Activated CD8-positive, alpha-beta memory T cell treated with anti-CD3 and anti-CD28 coated beads for 4 hours (primary cell): ENCODE data around the gene PCDH1.
"Not testable (repeated sequence)": the region's sequence is repeated elsewhere in the genome, so short reads cannot be mapped to it uniquely, and the experiment has no call there.

Experiments
- DNase-seq, 2 donors: peaks; one replicate each; pipeline ENCODE4 v3.0.0-alpha.2; 2020; ENCODE audit warnings: low read depth in 2 of 2

The PCDH1 gene

GRCh38 chr5:141834331-141834730, 43.9 kb downstream of the PCDH1 start:
- no peak for DNase-seq

DNA sequence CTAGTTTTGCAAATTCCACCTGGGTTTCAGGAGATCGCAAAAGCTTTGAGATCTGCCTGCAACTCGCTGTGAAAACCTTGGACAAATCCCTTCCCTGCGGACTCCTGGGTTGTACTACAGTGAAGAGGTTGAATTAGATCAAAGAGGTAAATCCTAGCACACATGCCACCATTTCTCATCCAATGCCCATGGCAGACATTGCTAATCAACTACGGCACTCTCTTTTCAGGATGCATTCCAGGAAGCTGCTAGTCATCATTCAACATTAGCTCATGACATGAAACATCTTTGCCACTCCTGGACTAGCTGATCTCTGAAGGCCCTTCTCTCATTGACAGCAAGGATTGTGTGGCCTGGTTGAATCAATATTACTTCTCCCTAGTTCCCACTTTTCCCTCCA, 46.1 kb downstream of the PCDH1 start:
- DNase-seq, result no peak

GRCh38 chr5:141828162-141828561, 50.0 kb downstream of the PCDH1 start:
- DNase-seq, result no peak

DNA sequence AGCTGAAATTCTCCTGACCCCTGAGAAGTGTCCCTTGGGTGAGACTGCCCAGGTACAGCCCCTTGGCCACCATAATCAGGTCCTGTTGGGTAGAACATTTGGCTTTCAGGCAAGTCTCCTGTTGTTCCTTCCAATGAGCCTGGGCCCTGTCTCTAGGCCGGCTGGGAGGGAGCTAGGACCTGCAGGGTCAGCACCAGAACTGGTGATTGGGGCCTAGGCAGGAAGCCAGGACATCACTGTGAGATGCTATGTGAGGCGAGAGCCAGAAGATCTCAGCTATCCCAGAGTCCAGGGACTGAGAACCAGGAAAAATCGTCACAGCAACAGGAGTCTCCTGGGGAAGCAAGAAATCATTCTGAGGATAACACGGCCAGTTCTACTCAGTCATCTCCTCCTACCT, 51.5 kb downstream of the PCDH1 start:
- DNase-seq, result no peak

GRCh38 chr5:141825791-141826560, 52.2 kb downstream of the PCDH1 start:
- no peak for DNase-seq

- DNase-seq, result no peak
These were observed 53.0 kb downstream of the PCDH1 start for GRCh38 chr5:141825241-141825671.

DNA sequence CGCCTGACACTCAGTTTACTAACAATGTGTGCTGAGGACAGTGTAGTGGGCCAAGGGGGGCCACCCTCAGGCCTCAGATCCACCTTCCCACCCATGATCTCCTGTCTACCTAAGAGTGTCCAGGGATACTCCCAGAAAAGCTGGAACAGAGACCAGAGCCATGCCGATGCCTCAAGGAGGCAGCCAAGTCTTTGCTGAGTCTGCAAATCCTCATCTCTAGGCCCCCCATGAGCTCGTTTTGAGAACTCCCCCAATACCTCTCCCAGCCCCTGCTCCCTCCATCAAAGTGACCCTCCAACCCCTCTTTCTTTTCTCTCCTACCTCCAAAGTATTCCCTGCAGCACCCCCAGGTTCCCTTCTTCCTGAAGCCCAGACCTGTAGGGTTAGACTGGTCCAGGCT, 53.5 kb downstream of the PCDH1 start:
- no peak for DNase-seq

DNA sequence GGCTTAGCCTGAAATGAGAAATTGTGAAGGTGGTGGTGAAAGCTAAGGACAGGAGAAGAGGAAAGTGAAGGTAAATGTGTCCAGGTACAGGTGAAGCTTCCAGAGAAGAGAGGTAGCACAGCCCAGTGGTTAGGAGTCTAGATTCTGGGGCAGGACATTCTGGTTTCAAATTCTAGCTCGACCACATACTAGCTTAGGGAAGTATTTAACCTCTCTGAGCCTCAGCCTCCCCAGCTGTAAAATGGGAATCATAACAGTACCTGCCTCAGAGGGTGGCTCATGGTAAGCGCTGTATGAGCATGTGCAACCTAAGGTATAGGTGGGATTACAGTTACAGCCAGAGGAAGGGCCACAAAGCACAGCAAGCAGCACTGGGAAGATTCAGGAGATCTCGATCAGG, 55.2 kb downstream of the PCDH1 start:
- no peak for DNase-seq

DNA sequence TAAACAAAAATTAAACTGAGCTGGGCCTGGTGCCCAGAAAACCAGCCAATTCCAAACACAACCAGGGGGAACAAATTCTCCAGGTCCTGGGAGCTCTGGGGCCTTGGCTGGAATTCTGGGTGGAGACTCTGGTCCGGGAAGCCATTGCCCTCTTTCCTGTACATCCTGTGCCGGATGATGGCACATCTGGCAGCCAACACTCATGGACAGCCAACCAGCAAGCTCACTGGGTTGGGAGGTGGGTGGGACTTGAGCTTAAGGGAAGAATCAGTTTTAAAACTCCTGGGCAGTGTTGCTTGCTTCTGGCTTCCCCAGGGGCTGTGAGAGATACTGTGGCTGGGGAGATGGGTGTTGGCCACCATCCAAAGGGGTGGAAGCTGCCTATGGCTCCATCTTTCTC, 56.1 kb downstream of the PCDH1 start:
- no peak for DNase-seq

GRCh38 chr5:141821430-141821925, 56.7 kb downstream of the PCDH1 start:
- DNase-seq, result no peak

GRCh38 chr5:141820686-141821085, 57.5 kb downstream of the PCDH1 start:
- not testable (repeated sequence) for DNase-seq

DNA sequence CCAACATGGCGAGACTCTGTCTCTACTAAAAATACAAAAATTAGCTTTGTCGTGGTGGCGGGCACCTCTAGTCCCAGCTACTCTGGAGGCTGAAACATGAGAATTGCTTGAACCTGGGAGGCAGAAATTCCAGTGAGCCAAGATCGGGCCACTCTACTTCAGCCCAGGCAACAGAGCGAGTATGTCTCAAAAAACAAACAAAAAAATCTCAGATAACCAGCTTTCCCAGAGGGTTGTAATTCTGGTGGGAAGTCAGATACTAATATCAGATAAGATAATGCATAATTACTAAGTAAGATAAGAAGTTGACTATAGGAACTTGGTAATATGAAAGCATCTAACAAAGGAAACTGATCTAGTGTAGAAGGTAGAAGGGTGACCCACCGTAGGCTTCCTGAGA, 60.6 kb downstream of the PCDH1 start:
- no peak for DNase-seq

GRCh38 chr5:141816598-141817399, 61.4 kb downstream of the PCDH1 start:
- DNase-seq, result no peak

DNA sequence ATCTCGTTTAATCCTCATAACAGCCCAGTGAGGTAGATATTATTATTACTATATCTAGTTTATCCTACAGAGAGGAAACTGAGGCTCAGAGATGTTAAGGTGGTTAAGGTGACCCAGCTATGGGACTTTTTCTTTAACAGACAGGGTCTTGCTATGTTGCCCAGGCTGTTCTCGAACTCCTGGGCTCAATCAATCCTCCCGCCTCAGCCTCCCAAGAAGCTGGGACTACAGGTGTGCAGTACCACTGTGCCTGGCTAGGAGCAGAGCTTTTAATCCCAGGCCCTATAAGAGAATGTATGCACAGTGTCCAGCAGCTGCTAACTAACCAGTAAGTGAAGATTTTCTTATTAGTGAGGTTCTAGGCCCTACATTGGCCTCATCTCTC, 62.4 kb downstream of the PCDH1 start:
- DNase-seq, result no peak

DNA sequence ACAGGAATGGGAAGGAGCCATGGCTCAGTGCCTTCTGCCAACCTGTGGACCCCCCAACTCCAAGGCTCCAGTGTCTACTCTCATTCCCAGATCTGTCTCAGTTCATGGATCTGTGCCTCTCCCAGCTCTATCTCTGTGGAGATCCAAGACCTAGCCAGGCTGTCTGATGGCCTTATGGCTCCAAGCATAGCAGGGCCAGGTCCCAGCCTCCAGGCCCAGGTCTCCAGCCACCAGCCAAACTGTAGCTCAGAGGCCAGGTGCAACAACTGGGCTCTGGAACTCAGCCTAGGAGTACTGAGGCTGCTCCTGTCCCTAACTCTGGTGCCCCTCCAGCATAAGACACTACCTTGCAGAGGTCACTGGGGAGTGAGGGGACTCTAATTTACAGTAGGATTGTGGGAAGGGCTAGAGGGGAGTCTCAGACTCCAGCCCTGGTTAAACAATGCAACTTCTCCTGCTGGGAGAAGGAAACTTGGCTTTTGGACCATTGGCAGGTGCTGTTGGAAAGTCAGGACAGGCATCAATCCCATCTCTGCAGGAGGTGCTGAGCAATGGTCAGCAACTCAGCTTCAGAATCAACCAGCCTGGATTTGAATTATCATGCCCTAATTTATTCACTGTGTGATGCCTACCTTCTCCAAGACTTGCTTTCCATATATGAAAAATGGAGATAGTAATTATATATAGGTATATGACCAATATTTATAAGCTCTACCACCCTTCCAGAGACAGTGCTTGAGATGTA, 63.0 kb downstream of the PCDH1 start:
- DNase-seq, result no peak

GRCh38 chr5:141814064-141814964, 63.9 kb downstream of the PCDH1 start:
- peak in 1 of 2 donors; percentile 4 for DNase-seq

DNA sequence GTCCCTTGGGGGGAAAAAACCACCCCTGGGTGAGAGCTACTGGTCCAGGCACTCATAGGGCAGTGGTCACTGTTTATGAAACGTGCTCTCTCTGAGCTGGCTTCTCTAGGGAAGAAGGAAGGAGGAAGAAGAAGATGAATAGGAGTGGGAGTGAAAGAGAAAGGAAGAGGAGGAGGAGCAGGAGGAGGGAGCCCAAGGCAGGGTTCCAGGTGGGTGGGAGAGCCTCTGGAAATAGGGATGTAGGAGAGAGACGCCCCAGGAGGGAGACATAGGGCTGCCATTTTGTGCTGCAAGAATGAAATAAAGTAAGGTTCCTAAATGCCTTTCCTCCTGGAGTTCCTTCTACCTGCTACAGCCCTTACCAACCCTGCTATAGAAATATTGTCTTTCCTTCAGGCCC, 65.7 kb downstream of the PCDH1 start:
- DNase-seq, result no peak

GRCh38 chr5:141811287-141812155, 66.7 kb downstream of the PCDH1 start:
- no peak for DNase-seq

DNA sequence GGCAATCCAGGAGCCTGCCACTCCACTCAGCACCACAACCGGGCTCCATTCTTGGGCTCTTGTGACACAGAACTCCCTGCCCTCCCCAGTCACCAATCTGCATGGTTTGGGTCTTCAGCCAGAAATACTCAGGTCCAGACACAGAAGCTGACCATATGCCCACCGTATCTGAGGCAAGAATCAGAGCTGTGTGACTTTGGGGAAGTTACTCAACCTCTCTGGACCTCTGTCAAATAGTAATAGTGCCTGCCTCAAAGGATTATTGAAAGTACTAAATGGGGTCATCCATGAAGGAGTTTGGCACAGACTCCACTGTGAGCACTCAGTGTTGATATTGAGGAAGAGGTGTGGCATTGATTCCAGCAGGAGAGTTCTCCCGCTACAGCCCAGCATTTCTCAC, 67.5 kb downstream of the PCDH1 start:
- DNase-seq, result no peak

DNA sequence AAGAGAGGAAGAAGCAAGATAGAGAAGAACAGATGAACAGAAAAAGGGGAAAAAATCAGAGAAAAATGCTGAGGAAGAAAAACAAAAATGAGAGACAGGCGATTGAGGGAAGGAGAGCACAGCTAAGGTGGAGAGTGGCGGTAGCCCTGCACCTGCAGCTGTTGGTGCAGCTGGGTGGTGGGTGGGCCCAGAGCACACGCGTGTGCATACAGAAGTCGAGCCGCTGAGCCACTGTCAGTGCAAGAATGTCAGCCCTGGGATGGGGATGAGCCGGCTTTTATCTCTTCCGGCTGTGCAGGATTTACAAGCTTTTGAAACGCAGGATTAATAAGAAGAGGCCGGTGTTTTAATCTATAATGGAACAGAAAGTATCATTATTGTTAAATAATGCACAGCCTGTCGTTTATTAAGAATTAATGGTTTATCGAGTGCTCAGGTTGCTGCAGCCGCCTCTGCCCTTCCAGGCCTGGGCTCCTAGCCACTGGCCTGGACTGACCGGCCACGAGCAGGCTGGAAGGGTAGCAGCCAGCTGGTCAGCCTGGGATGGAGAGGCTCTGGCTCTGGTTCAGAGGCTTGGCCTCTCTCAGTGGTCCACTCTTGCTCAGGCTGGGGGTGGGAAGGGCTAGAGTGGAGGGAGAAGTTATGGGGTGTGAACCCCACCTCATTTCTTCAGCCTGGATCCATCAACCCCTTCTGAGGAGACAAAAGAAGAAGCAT, 68.7 kb downstream of the PCDH1 start:
- no peak for DNase-seq
